Tibial nerve (tissue), 4 donors: ENCODE results near the gene SF3B5. TPM values are rescaled to one million over a fixed set of nuclear protein-coding genes. Genes with fewer than 3 reads are reported as not detected.
A peak's percentile ranks its signal among the peaks of the same experiment; 100 is the strongest.

ENCODE experiments used
- DNase-seq, 2 donors: peaks; one replicate each; pipeline ENCODE4 v3.0.0-alpha.2; 2019; ENCODE audit warnings: low spot score in 2 of 2
- H3K27ac ChIP-seq, 4 donors: fragments of 200-600 bp; sonication (generic) in 3 of 4; one replicate each; pipeline ENCODE4 v1.5.1; 2017 to 2019; ENCODE audit warnings: mild to moderate bottlenecking in 1 of 4
- H3K27me3 ChIP-seq, 2 donors: fragments of 200-600 bp; sonication (generic) in 1 of 2; one replicate each; pipeline versions ENCODE4 v1.5.1 to v1.6.0; 2017 to 2019
- H3K36me3 ChIP-seq, 3 donors: fragments of 200-600 bp; sonication (generic); one replicate each; pipeline ENCODE4 v1.5.1; 2018 to 2019
- H3K4me1 ChIP-seq, 4 donors: fragments of 200-600 bp; sonication (generic) in 3 of 4; one replicate each; pipeline ENCODE4 v1.5.1; 2017 to 2019
- H3K4me3 ChIP-seq, 4 donors: fragments of 200-600 bp; sonication (generic) in 3 of 4; one replicate each; pipeline ENCODE4 v1.5.1; 2017 to 2019; ENCODE audit warnings: mild to moderate bottlenecking in 1 of 4, moderate library complexity in 1 of 4
- H3K9me3 ChIP-seq, 4 donors: fragments of 200-600 bp; sonication (generic) in 3 of 4; one replicate each; pipeline ENCODE4 v1.5.1; 2017 to 2019
- EP300 ChIP-seq, 2 donors: sonication (generic); formaldehyde crosslinking; IDR thresholded peaks; one replicate each; pipeline ENCODE4 v1.6.1; 2017; ENCODE audit warnings: antibody characterized with exemption in 2 of 2, mild to moderate bottlenecking in 1 of 2
- POLR2A ChIP-seq, 2 donors: fragments of 450-650 bp; IDR thresholded peaks; one replicate each; pipeline ENCODE4 v1.6.1; 2017; ENCODE audit warnings: antibody characterized with exemption in 2 of 2, mild to moderate bottlenecking in 2 of 2, moderate library complexity in 2 of 2
- WGBS, 2 donors: methylation state at CpG; one replicate each; pipeline ENCODE4 v1.1.5; 2018; 5-methylcytosine and 5-hydroxymethylcytosine counted together
- total RNA-seq, 4 donors: library from RNA; depleted of rRNA; stranded (reverse); fragments of >200 nt; gene quantifications; one replicate each; pipeline ENCODE4 v1.1.0, GENCODE V29; 2016
- TF ChIP-seq, protein P1 (sequence below), 5 experiments: fragments of 200-600 bp in 3 of 5; fragments of 450-650 bp in 2 of 5; sonication (generic) in 3 of 5; IDR thresholded peaks; one replicate each; pipeline ENCODE4 v1.5.1; 2016 to 2019; ENCODE audit warnings: antibody characterized with exemption in 5 of 5, mild to moderate bottlenecking in 3 of 5, moderate library complexity in 2 of 5

Gene SF3B5
- total RNA-seq, 4 donors from 2014 or later: 99.8 to 155 (median 118) TPM

DNA sequence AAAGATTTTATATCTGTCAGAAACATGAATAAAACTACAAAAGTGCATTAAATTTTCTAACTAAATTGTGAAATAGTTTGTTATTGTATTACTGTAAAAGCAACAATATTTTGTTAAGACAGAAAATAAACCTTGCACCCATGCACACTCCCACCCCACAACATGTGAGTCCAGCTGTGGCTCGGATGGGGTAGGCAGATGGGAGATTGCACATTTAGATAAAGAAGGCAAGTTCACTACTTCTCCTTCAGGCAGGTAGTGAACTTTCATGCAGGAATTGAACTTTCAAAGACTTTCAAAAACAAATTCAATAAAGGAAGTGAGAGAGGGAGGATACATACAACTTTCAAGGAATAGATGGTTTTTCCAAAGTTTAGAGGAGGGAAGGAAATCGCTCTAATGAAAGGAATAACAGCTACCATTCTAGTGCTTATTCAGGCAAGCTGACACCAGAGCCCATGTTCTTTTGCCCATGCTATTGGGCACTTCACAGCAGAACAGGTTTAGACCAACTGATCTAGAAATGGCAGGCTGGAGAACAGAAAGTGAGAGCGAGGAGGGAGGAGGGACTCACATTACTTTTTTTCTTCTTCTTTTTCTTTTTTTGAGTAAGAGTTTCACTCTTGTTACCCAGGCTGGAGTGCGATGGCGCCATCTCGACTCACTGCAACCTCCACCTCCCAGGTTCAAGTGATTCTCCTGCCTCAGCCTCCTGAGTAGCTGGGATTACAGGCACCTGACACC is 28.5 kb downstream of the SF3B5 start:
- no peak for DNase-seq
- 73 to 75% methylated on average over 6 of the region's 6 CpGs for WGBS, 2 donors
- Histone ChIP-seq H3K9me3 (no peaks in the 10 kb centered on the region), H3K27ac (no peak overlapping the region), H3K36me3 (no peaks in the 10 kb centered on the region), H3K4me3 (no peak overlapping the region), H3K4me1 (peaks cover 0 to 28% (median 5%) of the 10 kb centered on the region in 4 donors), H3K27me3 (peaks cover 0 to 13% of the 10 kb centered on the region in 2 donors)
- TF ChIP-seq, protein P1, sequence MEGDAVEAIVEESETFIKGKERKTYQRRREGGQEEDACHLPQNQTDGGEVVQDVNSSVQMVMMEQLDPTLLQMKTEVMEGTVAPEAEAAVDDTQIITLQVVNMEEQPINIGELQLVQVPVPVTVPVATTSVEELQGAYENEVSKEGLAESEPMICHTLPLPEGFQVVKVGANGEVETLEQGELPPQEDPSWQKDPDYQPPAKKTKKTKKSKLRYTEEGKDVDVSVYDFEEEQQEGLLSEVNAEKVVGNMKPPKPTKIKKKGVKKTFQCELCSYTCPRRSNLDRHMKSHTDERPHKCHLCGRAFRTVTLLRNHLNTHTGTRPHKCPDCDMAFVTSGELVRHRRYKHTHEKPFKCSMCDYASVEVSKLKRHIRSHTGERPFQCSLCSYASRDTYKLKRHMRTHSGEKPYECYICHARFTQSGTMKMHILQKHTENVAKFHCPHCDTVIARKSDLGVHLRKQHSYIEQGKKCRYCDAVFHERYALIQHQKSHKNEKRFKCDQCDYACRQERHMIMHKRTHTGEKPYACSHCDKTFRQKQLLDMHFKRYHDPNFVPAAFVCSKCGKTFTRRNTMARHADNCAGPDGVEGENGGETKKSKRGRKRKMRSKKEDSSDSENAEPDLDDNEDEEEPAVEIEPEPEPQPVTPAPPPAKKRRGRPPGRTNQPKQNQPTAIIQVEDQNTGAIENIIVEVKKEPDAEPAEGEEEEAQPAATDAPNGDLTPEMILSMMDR (IDR thresholded peaks at IDR 0.05): no peak
- TF ChIP-seq POLR2A (IDR thresholded peaks at IDR 0.05) (no peak), EP300 (IDR thresholded peaks at IDR 0.05) (no peak)

DNA sequence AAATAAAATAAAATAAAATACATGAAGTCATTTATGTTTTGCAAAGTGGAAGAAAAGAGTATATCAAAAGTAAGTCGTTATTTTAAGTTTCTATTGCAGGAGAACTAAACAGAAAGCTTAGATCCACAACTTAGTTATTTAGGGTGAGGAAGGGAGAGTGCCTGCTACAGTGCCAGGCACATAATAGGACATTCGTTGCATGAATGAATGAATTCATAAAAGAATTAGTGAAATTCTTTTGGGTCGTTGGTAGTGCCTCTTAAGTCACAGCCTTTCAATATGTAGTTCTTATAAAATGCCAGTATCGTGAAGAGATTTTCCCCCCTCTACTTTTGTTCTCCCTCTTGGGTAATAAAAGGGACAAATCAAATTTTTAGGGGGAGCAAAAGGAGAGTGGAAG is 29.1 kb downstream of the SF3B5 start:
- Histone ChIP-seq H3K4me1 (peaks cover 0 to 28% (median 5%) of the 10 kb centered on the region in 4 donors), H3K27me3 (peaks cover 0 to 13% of the 10 kb centered on the region in 2 donors), H3K4me3 (no peak overlapping the region), H3K27ac (no peak overlapping the region), H3K9me3 (no peaks in the 10 kb centered on the region), H3K36me3 (no peaks in the 10 kb centered on the region)
- DNase-seq: no peak
- WGBS, 2 donors: 55 to 60% methylated on average over 4 of the region's 4 CpGs
- TF ChIP-seq POLR2A (IDR thresholded peaks at IDR 0.05) (no peak), EP300 (IDR thresholded peaks at IDR 0.05) (no peak)
- TF ChIP-seq, protein P1 (IDR thresholded peaks at IDR 0.05): no peak

DNA sequence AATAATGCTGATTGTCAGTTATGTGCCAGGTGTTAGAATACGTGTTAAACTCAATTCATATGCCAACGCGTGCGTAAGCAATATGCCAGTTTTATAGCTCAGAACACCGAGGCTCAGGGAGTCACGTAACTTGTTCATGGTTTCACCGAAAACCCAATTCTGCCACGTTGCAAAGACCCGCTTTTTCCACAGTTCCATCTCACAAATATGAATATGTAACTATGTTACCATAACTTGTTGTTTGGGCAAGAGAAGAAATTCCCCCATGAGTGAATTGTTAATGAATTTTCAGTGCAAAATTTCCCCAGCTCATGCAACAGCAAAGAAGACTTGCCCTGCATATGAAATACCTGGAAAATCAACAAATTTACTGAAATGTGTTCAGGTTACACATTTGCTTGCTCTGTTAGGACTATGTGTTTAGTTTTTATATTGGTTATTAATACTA is 30.1 kb downstream of the SF3B5 start:
- 58 to 60% methylated on average over 9 of the region's 9 CpGs for WGBS, 2 donors
- TF ChIP-seq, protein P1 (IDR thresholded peaks at IDR 0.05): no peak
- no peak for TF ChIP-seq POLR2A (IDR thresholded peaks at IDR 0.05)
- no peak for TF ChIP-seq EP300 (IDR thresholded peaks at IDR 0.05)

DNA sequence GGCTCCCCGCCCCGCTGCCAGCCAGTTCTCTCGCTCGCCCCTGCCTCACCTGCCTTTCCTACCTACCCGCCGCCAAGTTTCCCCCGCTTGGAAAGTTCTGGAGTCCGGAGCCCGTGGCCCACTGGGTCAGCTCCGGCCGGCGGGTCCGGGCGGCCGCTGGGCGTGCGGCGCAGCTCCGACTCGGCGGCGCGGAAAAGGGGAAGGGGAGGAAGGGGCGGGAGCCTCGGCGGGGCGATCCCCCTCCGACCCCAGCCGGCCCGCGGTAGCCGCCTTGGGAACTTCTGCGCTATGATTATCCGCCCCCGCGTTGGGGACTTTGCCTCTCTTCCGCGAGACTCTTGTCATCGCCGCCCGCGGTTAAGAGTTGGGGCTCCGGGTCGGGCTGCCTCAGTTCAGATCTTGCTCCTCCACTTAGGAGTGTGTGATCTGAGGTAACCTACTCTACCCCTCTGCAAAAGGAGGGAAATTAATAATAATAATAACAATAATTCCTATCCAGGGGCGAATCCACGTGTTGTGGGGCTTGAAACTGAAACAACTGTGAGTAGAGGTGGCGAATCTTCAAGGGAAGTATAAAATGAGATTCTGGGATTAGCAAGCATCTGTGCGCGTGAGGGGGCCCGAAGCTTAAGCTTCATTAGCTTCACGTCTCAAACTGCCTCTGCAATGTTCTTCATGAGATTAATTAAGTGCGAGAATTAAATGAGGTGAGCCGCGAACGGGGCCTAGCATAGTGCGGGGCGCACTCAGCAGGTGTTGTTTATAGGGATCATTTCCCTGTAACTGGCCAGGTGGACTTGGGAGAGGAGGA is 30.8 kb downstream of the SF3B5 start:
- no peak for TF ChIP-seq POLR2A (IDR thresholded peaks at IDR 0.05)
- TF ChIP-seq, protein P1 (IDR thresholded peaks at IDR 0.05): no peak
- no peak for TF ChIP-seq EP300 (IDR thresholded peaks at IDR 0.05)
- H3K36me3 ChIP-seq: no peaks in the 10 kb centered on the region
- peak overlapping the region; percentile 56 to 91 (median 84) for H3K4me3 ChIP-seq
- peaks cover 0 to 28% (median 5%) of the 10 kb centered on the region in 4 donors for H3K4me1 ChIP-seq
- peak in 1 of 2 donors; percentile 17 for DNase-seq
- 3 to 4% methylated on average over 53 to 57 of the region's 57 CpGs for WGBS, 2 donors
- peaks cover 0 to 13% of the 10 kb centered on the region in 2 donors for H3K27me3 ChIP-seq
- H3K27ac ChIP-seq: peak overlapping the region in 3 of 4 donors; percentile 64 to 96 (median 83)
- H3K9me3 ChIP-seq: no peaks in the 10 kb centered on the region

More for the DNA sequence above, 30.1 kb downstream of the SF3B5 start:
- Histone ChIP-seq H3K27me3 (peaks cover 0 to 13% of the 10 kb centered on the region in 2 donors), H3K36me3 (no peaks in the 10 kb centered on the region), H3K9me3 (no peaks in the 10 kb centered on the region), H3K27ac (no peak overlapping the region), H3K4me3 (peak overlapping the region in 3 of 4 donors; percentile 56 to 91 (median 82)), H3K4me1 (peaks cover 0 to 28% (median 5%) of the 10 kb centered on the region in 4 donors)
- no peak for DNase-seq
